Measurements from ENCODE around the gene CENPK. TPM values are rescaled to one million over a fixed set of nuclear protein-coding genes. Genes with fewer than 3 reads are reported as not detected.

Gene CENPK
- total RNA-seq, 1 experiment from 2014 or later, result 34.2 TPM

DNA sequence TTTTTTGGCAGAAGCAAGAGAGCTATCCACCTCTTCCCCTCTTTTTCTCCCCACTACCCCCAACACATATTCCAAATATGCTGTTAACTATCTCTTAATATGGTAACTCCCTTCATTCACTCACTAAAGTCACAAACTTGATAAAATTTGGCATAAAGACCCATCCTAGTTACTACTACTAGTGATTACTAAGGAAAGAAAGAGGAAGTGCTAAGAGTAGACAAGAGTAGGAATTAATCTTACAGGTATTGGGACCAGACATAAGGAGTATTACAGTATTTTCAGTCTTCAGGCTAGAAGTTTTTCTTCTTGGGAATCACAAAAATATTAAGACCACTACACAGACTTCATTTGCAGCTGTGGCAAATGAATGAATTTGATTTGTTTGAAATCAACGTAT is 83.4 kb downstream of the CENPK start:
- ChIA-PET CTCF (no interaction called here), POLR2A (no interaction called here)
- ATAC-seq, result no peak
- in situ Hi-C loops (cut with HindIII; ENCODE audit: low pct_unique_long_range_greater_than_20kb, low sequenced_read_pairs) (no loop called here), intact Hi-C loops (cut with micrococcal nuclease; ENCODE audit: unreplicated experiment) (no loop called here)
- H3K4me1 ChIP-seq (ENCODE audit: control insufficient read depth, insufficient read depth, low read length), result peaks cover 9% of the 10 kb centered on the region
- no peak overlapping the region for H3K27ac ChIP-seq (ENCODE audit: low read length)
- BruUV-seq (replicated peaks), result no TSS peak
- no peaks in the 10 kb centered on the region for H3K9me3 ChIP-seq (ENCODE audit: control insufficient read depth, insufficient read depth, low read depth, low read length)
- no peak for DNase-seq (ENCODE audit: low read depth, low spot score)
- TF ChIP-seq TCF7L2 (IDR thresholded peaks at IDR 0.05; ENCODE audit: low read depth, low read length), result no peak
- TF ChIP-seq POLR2AphosphoS5 (IDR thresholded peaks at IDR 0.05; ENCODE audit: low read depth, low read length), result no peak
- TF ChIP-seq SIN3A (IDR thresholded peaks at IDR 0.05; ENCODE audit: borderline replicate concordance, insufficient read depth, low read depth, low read length), result no peak
- TF ChIP-seq, protein P1, sequence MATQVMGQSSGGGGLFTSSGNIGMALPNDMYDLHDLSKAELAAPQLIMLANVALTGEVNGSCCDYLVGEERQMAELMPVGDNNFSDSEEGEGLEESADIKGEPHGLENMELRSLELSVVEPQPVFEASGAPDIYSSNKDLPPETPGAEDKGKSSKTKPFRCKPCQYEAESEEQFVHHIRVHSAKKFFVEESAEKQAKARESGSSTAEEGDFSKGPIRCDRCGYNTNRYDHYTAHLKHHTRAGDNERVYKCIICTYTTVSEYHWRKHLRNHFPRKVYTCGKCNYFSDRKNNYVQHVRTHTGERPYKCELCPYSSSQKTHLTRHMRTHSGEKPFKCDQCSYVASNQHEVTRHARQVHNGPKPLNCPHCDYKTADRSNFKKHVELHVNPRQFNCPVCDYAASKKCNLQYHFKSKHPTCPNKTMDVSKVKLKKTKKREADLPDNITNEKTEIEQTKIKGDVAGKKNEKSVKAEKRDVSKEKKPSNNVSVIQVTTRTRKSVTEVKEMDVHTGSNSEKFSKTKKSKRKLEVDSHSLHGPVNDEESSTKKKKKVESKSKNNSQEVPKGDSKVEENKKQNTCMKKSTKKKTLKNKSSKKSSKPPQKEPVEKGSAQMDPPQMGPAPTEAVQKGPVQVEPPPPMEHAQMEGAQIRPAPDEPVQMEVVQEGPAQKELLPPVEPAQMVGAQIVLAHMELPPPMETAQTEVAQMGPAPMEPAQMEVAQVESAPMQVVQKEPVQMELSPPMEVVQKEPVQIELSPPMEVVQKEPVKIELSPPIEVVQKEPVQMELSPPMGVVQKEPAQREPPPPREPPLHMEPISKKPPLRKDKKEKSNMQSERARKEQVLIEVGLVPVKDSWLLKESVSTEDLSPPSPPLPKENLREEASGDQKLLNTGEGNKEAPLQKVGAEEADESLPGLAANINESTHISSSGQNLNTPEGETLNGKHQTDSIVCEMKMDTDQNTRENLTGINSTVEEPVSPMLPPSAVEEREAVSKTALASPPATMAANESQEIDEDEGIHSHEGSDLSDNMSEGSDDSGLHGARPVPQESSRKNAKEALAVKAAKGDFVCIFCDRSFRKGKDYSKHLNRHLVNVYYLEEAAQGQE (IDR thresholded peaks at IDR 0.05; ENCODE audit: insufficient read depth in 1 of 2, low read depth in 2 of 2, low read length in 1 of 2), result no peak
- TF ChIP-seq, protein P2, sequence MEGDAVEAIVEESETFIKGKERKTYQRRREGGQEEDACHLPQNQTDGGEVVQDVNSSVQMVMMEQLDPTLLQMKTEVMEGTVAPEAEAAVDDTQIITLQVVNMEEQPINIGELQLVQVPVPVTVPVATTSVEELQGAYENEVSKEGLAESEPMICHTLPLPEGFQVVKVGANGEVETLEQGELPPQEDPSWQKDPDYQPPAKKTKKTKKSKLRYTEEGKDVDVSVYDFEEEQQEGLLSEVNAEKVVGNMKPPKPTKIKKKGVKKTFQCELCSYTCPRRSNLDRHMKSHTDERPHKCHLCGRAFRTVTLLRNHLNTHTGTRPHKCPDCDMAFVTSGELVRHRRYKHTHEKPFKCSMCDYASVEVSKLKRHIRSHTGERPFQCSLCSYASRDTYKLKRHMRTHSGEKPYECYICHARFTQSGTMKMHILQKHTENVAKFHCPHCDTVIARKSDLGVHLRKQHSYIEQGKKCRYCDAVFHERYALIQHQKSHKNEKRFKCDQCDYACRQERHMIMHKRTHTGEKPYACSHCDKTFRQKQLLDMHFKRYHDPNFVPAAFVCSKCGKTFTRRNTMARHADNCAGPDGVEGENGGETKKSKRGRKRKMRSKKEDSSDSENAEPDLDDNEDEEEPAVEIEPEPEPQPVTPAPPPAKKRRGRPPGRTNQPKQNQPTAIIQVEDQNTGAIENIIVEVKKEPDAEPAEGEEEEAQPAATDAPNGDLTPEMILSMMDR (IDR thresholded peaks at IDR 0.05), result no peak
- H3K36me3 ChIP-seq (ENCODE audit: control insufficient read depth, insufficient read depth, low read length), result no peaks in the 10 kb centered on the region; the same call in 1 of the 2 replicates
- H3K4me3 ChIP-seq (ENCODE audit: low read depth in 2 of 2, low read length in 2 of 2), result peak overlapping the region in 1 of 2 experiments; percentile 58; a peak in 1 of 4 replicates
- peaks cover 21% of the 10 kb centered on the region for H3K27me3 ChIP-seq (ENCODE audit: control insufficient read depth, insufficient read depth, low read length)

DNA sequence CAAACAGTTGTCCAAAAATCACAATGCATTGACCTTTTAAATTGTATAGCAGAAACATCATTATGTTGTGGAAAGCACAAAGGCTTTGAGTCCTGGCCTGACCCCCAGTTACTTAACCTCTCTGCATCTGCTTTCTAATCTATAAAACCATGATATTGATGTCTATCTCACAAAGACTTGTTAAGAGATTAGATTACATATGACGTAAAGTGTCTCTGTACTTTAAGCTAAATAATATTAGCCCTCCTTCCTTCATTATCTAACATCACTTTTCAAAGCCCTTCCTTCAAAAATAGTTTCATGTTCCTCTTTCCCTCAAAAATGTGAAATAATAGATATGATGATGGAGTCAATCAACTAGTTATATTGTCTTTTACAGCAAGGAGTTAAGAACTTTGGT is 84.6 kb downstream of the CENPK start:
- in situ Hi-C loops (cut with HindIII; ENCODE audit: low pct_unique_long_range_greater_than_20kb, low sequenced_read_pairs), result no loop called here
- ATAC-seq (no peak), DNase-seq (ENCODE audit: low read depth, low spot score) (no peak)
- Histone ChIP-seq H3K27ac (ENCODE audit: low read length) (no peak overlapping the region), H3K9me3 (ENCODE audit: control insufficient read depth, insufficient read depth, low read depth, low read length) (no peaks in the 10 kb centered on the region), H3K4me1 (ENCODE audit: control insufficient read depth, insufficient read depth, low read length) (peaks cover 9% of the 10 kb centered on the region), H3K27me3 (ENCODE audit: control insufficient read depth, insufficient read depth, low read length) (peaks cover 21% of the 10 kb centered on the region), H3K36me3 (ENCODE audit: control insufficient read depth, insufficient read depth, low read length) (no peaks in the 10 kb centered on the region; the same call in 1 of the 2 replicates), H3K4me3 (ENCODE audit: low read depth in 2 of 2, low read length in 2 of 2) (no peak overlapping the region)
- POLR2A ChIA-PET, result no interaction called here
- BruUV-seq (replicated peaks), result no TSS peak
- intact Hi-C loops (cut with micrococcal nuclease; ENCODE audit: unreplicated experiment), result no loop called here
- CTCF ChIA-PET, result no interaction called here
- no peak for TF ChIP-seq TCF7L2 (IDR thresholded peaks at IDR 0.05; ENCODE audit: low read depth, low read length)
- TF ChIP-seq, protein P1 (IDR thresholded peaks at IDR 0.05; ENCODE audit: insufficient read depth in 1 of 2, low read depth in 2 of 2, low read length in 1 of 2), result no peak
- no peak for TF ChIP-seq POLR2AphosphoS5 (IDR thresholded peaks at IDR 0.05; ENCODE audit: low read depth, low read length)
- TF ChIP-seq, protein P2 (IDR thresholded peaks at IDR 0.05), result no peak
- TF ChIP-seq SIN3A (IDR thresholded peaks at IDR 0.05; ENCODE audit: borderline replicate concordance, insufficient read depth, low read depth, low read length), result no peak

All from Panc1 (cell line).